ENCODE data around the gene RSPH9. TPM values are rescaled to one million over a fixed set of nuclear protein-coding genes. Genes with fewer than 3 reads are reported as not detected.

The RSPH9 gene
- total and polyA plus RNA-seq, 2 donors (not counting 3 experiments of a cell fraction or from before 2014, with no cell fraction given): 0.18 to 0.27 TPM

DNA sequence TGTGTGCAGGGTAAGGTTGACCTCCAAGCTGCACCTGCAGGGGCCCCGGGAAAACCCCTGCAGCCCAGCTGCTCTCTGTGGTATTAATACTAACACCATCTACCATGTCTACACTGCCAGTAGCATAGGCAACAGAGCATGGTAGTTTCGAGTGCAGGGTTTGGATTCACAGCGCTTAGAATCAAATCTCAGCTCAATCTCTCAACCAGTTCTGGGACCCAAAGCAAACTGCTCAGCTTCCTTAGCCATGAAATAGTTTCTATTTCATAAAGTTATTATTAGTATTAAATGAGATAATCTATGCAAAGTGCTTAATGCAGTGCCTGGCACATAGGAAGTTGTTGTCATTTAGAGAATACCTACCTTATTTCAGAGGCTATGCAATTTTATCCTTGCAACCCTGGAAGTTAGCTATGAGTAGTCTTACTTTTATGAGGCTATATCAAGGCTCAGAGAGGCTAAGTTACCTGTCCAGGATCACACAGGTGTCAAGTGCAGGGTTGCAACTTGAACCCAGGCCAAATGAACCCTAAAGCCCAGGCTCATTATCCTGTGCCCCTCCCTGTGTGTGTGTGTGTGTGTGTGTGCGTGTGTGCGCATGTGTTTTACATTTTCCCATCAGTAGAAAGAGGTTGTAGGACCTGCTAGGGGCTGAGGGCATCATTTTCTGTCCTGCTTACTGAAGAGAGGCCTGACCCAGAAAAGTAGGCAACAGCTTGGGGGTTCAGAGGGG is 70.4 kb downstream of the RSPH9 start:
- H3K4me3 ChIP-seq (replicated peaks in 1 of 3; ENCODE audit: insufficient read depth in 1 of 3, low read depth in 1 of 3, low read length in 3 of 3): no peak overlapping the region
- ChIA-PET CTCF (interaction anchor here (0.8 to 6.2 kb wide), 5 partner anchors 9 to 364 kb away, joined by 3 to 33 read pairs (median 4); partner anchors contain the start of gene VEGFA), POLR2A (no interaction called here)
- DNase-seq (ENCODE audit: low read depth, low spot score) (no peak), FAIRE-seq (no peak)
- intact Hi-C loops (cut with micrococcal nuclease) (no loop called here), dilution Hi-C loops (cut with MboI; ENCODE audit: extremely low pct_ligation_motif_present, low sequenced_read_pairs) (no loop called here)
- H3K9ac ChIP-seq (replicated peaks; ENCODE audit: extremely low read depth, insufficient read depth, low read length): no peak overlapping the region
- no peaks in the 10 kb centered on the region for H3K27me3 ChIP-seq (ENCODE audit: control insufficient read depth in 2 of 2, insufficient read depth in 2 of 2, low read length in 2 of 2)
- H3K4me2 ChIP-seq (ENCODE audit: insufficient read depth, low read length): no peak overlapping the region
- H3K9me1 ChIP-seq (replicated peaks; ENCODE audit: control insufficient read depth, extremely low read depth, insufficient read depth, low read length): no peaks in the 10 kb centered on the region
- TF ChIP-seq, protein P1, sequence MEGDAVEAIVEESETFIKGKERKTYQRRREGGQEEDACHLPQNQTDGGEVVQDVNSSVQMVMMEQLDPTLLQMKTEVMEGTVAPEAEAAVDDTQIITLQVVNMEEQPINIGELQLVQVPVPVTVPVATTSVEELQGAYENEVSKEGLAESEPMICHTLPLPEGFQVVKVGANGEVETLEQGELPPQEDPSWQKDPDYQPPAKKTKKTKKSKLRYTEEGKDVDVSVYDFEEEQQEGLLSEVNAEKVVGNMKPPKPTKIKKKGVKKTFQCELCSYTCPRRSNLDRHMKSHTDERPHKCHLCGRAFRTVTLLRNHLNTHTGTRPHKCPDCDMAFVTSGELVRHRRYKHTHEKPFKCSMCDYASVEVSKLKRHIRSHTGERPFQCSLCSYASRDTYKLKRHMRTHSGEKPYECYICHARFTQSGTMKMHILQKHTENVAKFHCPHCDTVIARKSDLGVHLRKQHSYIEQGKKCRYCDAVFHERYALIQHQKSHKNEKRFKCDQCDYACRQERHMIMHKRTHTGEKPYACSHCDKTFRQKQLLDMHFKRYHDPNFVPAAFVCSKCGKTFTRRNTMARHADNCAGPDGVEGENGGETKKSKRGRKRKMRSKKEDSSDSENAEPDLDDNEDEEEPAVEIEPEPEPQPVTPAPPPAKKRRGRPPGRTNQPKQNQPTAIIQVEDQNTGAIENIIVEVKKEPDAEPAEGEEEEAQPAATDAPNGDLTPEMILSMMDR (IDR thresholded peaks at IDR 0.05; ENCODE audit: extremely low read depth in 1 of 2, insufficient read depth in 1 of 2, low read depth in 1 of 2, low read length in 2 of 2): no peak
- TF ChIP-seq, protein P2, sequence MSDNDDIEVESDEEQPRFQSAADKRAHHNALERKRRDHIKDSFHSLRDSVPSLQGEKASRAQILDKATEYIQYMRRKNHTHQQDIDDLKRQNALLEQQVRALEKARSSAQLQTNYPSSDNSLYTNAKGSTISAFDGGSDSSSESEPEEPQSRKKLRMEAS (IDR thresholded peaks at IDR 0.05; ENCODE audit: insufficient read depth, insufficient read length): no peak
- TF ChIP-seq JUN (IDR thresholded peaks at IDR 0.05; ENCODE audit: borderline replicate concordance, insufficient read depth, insufficient read length, low read depth): no peak
- no peak for TF ChIP-seq POLR2AphosphoS5 (IDR thresholded peaks at IDR 0.05; ENCODE audit: insufficient read depth, low read depth, low read length)
- no peak for TF ChIP-seq GATA2 (IDR thresholded peaks at IDR 0.05; ENCODE audit: insufficient read depth, insufficient read length, low read depth, low read length)
- no peak for TF ChIP-seq POLR2A (IDR thresholded peaks at IDR 0.05; ENCODE audit: low read depth, low read length)
- no peak for TF ChIP-seq EZH2 (IDR thresholded peaks at IDR 0.05; ENCODE audit: borderline replicate concordance, low read depth, low read length, severe bottlenecking)
- no peak for TF ChIP-seq FOS (IDR thresholded peaks at IDR 0.05; ENCODE audit: borderline replicate concordance, insufficient read depth, low read length)
- TF ChIP-seq MYC (IDR thresholded peaks at IDR 0.05; ENCODE audit: low read depth, low read length): no peak
- no peaks in the 10 kb centered on the region for H4K20me1 ChIP-seq (replicated peaks; ENCODE audit: control insufficient read depth, extremely low read depth, insufficient read depth, low read length)
- BruUV-seq (replicated peaks): no TSS peak
- H3K79me2 ChIP-seq (ENCODE audit: control insufficient read depth, insufficient read depth, low read length): no peaks in the 10 kb centered on the region
- no peaks in the 10 kb centered on the region for H3K9me3 ChIP-seq (replicated peaks; ENCODE audit: control insufficient read depth, insufficient read depth, low read length)
- H3K36me3 ChIP-seq (ENCODE audit: control insufficient read depth in 2 of 2, extremely low read depth in 1 of 2, insufficient read depth in 2 of 2, low read length in 2 of 2): no peaks in the 10 kb centered on the region
- no peak overlapping the region for H3K27ac ChIP-seq (ENCODE audit: insufficient read depth, low read depth, low read length)
- H3K4me1 ChIP-seq (ENCODE audit: control insufficient read depth, extremely low read depth, insufficient read depth, low read length): peaks cover 8% of the 10 kb centered on the region
- H2AFZ ChIP-seq (ENCODE audit: low read depth, low read length): no peak overlapping the region

Measured in endothelial cell of umbilical vein (primary cell).